ENCODE results near the gene PKD2.

The PKD2 gene

DNA sequence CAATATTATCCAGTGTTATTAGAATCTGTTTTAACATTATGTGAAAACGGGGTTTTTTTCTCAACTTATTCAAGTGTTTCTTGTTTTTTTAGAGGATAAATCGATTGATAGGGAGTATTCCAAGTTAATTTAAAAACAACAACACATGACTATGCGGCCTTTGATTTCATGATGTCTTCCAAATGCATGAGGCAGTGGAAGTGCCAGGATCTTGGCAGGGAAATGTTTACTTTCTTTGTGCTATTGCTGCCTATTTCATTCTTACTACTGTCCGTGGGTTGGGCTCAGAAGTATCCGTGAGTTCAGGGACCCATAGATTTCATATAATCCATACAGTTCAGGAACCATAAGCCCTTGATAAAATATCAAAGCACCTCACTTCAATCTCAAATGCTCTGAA lies 86.4 kb downstream of the PKD2 start:
- TF ChIP-seq CTCF (IDR thresholded peaks at IDR 0.05; ENCODE audit: low read depth, low read length) = no peak
- no peak for TF ChIP-seq EZH2phosphoT487 (IDR thresholded peaks at IDR 0.05; ENCODE audit: low read depth)
- Histone ChIP-seq H3K36me3 (replicated peaks; ENCODE audit: low read depth, low read length) (no peaks in the 10 kb centered on the region), H3K27ac (ENCODE audit: low read length) (no peak overlapping the region), H2AFZ (ENCODE audit: low read depth, low read length) (no peak overlapping the region), H3K9me3 (ENCODE audit: insufficient read depth, low read length) (no peaks in the 10 kb centered on the region), H3K4me2 (ENCODE audit: low read length) (no peak overlapping the region), H3K27me3 (ENCODE audit: low read depth, low read length) (no peaks in the 10 kb centered on the region), H3K4me1 (ENCODE audit: low read length) (no peaks in the 10 kb centered on the region), H3K9ac (ENCODE audit: low read length) (no peak overlapping the region), H3K4me3 (ENCODE audit: low read length) (no peak overlapping the region), H4K20me1 (ENCODE audit: insufficient read depth, low read length) (no peaks in the 10 kb centered on the region), H3K79me2 (ENCODE audit: low read length) (no peaks in the 10 kb centered on the region)

DNA sequence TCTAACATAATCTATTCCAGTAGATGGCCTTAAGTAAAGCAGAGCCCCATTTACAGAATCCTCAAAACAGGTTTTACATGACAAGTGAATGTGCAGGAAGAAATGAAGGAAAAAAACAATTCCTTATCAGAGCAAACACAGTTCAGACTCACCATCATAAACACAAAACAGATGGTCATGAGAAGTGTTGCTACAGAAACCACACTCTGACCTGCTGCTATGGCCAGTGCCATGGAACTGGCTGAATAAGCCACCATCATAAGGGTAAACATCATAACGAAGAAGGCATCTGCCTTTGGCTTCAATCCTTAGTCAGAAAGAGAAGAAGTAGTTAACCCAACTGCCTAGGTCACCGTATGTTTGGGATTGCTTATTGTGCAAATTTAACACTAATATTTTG lies 89.9 kb downstream of the PKD2 start:
- no peaks in the 10 kb centered on the region for H3K27me3 ChIP-seq (ENCODE audit: low read depth, low read length)
- no peaks in the 10 kb centered on the region for H3K79me2 ChIP-seq (ENCODE audit: low read length)
- no peak overlapping the region for H3K27ac ChIP-seq (ENCODE audit: low read length)
- no peak overlapping the region for H3K4me2 ChIP-seq (ENCODE audit: low read length)
- no peaks in the 10 kb centered on the region for H3K9me3 ChIP-seq (ENCODE audit: insufficient read depth, low read length)
- no peaks in the 10 kb centered on the region for H4K20me1 ChIP-seq (ENCODE audit: insufficient read depth, low read length)
- no peak overlapping the region for H3K4me3 ChIP-seq (ENCODE audit: low read length)
- no peak overlapping the region for H3K9ac ChIP-seq (ENCODE audit: low read length)
- no peak for TF ChIP-seq EZH2phosphoT487 (IDR thresholded peaks at IDR 0.05; ENCODE audit: low read depth)
- no peak for TF ChIP-seq CTCF (IDR thresholded peaks at IDR 0.05; ENCODE audit: low read depth, low read length)
- H2AFZ ChIP-seq (ENCODE audit: low read depth, low read length) = no peak overlapping the region
- no peaks in the 10 kb centered on the region for H3K36me3 ChIP-seq (replicated peaks; ENCODE audit: low read depth, low read length)
- no peaks in the 10 kb centered on the region for H3K4me1 ChIP-seq (ENCODE audit: low read length)

GRCh38 chr4:88097781-88098180 lies 90.3 kb downstream of the PKD2 start:
- Histone ChIP-seq H3K36me3 (replicated peaks; ENCODE audit: low read depth, low read length) (no peaks in the 10 kb centered on the region), H2AFZ (ENCODE audit: low read depth, low read length) (no peak overlapping the region), H3K9me3 (ENCODE audit: insufficient read depth, low read length) (no peaks in the 10 kb centered on the region), H3K4me1 (ENCODE audit: low read length) (no peaks in the 10 kb centered on the region), H4K20me1 (ENCODE audit: insufficient read depth, low read length) (no peaks in the 10 kb centered on the region), H3K4me2 (ENCODE audit: low read length) (no peak overlapping the region), H3K27me3 (ENCODE audit: low read depth, low read length) (no peaks in the 10 kb centered on the region), H3K4me3 (ENCODE audit: low read length) (no peak overlapping the region), H3K79me2 (ENCODE audit: low read length) (no peaks in the 10 kb centered on the region), H3K27ac (ENCODE audit: low read length) (no peak overlapping the region), H3K9ac (ENCODE audit: low read length) (no peak overlapping the region)
- TF ChIP-seq CTCF (IDR thresholded peaks at IDR 0.05; ENCODE audit: low read depth, low read length) (no peak), EZH2phosphoT487 (IDR thresholded peaks at IDR 0.05; ENCODE audit: low read depth) (no peak)

DNA sequence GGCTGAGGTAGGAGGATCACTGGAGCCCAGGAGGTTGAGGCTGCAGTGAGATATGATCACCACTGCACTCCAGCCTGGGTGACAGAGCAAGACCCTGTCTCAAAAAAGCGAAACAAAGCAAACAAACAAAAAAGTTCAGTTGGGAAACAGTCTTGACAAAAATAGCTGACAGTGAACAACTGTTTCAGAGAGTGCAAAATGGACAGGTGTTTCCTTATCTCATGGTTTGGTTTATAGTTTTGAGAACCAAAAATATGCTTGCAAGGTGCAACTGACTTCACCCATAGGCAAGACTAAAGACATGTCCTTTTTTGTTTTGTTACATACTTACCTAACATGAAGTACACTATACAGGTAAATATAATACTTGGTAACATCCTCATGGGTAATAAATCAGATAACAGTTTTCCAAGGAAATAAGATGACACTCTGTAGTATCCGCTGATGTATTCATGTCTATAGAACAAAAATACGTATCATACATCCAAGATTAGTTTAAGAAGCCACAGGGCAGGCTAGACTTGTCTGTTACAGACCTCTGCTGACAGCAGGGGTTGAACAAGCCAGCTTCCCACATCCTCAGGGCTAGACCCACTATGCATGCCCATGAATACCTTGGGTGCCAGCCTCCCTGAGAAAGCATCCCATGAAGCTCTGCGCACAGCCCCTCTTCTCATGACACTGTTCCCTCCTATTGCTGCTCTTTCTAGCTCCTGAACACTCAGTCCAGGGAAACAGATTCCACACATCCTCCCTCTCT lies 91.7 kb downstream of the PKD2 start:
- Histone ChIP-seq H3K27me3 (ENCODE audit: low read depth, low read length) (no peaks in the 10 kb centered on the region), H3K36me3 (replicated peaks; ENCODE audit: low read depth, low read length) (no peaks in the 10 kb centered on the region), H3K4me3 (ENCODE audit: low read length) (no peak overlapping the region), H2AFZ (ENCODE audit: low read depth, low read length) (no peak overlapping the region), H3K9me3 (ENCODE audit: insufficient read depth, low read length) (no peaks in the 10 kb centered on the region), H4K20me1 (ENCODE audit: insufficient read depth, low read length) (no peaks in the 10 kb centered on the region), H3K27ac (ENCODE audit: low read length) (no peak overlapping the region), H3K4me1 (ENCODE audit: low read length) (no peaks in the 10 kb centered on the region), H3K9ac (ENCODE audit: low read length) (no peak overlapping the region), H3K4me2 (ENCODE audit: low read length) (no peak overlapping the region), H3K79me2 (ENCODE audit: low read length) (no peaks in the 10 kb centered on the region)
- TF ChIP-seq CTCF (IDR thresholded peaks at IDR 0.05; ENCODE audit: low read depth, low read length) (no peak), EZH2phosphoT487 (IDR thresholded peaks at IDR 0.05; ENCODE audit: low read depth) (no peak)

Data from OCI-LY3 (cell line).